Bone marrow (tissue), 2 donors: ENCODE data around the gene GRIK3.

Experiments
- DNase-seq, 2 donors: peaks; one replicate each; lab custom pipeline; 2025; lab: John Stamatoyannopoulos, UW

GRIK3 gene

DNA sequence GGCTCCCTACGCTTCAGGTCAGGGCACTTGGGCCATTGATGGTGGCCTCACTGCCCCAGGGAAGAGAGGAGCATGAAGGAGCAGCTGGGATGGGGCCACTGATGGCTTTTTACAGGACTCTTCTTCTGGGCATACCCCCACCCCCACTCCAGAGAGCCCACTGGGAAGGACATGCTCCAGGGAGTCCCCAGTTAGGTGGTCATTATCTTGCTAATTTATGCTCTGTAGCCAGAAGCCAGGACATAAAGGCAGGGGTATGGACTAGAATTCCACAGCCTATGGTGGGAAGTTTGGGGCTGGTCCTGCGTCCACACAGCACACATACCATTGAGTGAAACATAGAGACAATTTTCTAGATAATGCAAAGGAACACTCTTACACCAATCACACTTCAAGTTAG lies 8.8 kb upstream of the GRIK3 start:
- DNase-seq = no peak

DNA sequence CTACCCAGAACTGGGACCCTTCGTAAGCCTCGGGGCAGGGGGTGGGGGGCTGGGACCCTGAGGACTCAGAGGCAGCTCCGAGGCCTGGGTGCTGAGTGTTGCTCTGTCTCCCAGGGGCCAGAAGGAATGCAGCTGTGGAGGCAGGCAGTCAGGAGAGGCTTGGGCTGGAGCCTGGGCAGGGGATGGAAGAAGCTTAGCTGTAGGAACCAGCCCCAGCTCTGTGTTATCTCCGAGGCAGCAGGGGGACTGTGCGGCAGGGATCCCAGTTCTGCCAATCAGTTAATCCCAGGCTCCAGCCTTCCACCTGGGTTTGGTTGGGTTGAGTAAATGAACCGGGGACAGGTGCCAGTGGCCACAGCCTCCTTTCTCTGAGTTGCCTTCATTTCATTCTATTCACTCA lies 8.2 kb upstream of the GRIK3 start:
- DNase-seq = no peak

DNA sequence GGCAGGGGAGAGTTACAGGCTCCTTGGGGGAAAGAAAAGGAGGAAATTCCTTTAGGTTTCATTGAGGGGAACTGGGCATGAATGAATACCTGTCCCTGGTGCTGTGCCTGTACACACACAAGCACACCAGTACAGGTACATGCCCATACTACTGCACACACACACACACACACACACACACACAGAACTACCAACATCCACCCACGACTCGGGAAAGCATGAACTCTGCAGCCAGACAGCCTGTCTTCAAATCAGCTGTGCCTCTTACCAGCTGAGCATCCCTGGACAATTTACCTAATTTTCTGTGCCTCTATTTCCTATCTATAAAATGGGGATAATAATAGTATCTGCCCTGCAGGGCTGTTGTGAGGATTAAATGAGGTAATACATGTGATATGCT lies 7.2 kb upstream of the GRIK3 start:
- no peak for DNase-seq

- no peak for DNase-seq
Measured at GRCh38 chr1:37040773-37041172, 6.5 kb upstream of the GRIK3 start.

DNA sequence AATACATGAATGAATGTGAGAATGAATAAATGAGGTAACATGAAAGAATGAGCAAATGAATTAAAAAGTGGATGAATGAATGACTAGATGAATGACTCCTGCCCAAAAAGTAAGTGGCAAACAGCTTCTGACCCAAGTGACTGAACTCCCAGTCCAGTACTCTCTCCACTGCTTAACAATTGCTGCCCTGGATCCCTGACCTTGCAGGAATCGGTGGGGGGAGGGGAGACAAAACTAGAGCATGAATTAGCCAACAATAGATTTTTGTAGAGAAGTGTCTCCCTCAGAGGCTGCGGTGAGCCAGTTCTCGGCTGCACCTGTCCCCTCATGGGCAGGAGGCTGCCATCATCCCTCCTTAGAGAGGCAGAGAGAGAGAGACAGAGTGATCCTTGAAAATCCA lies 5.9 kb upstream of the GRIK3 start:
- DNase-seq = no peak

GRCh38 chr1:37038227-37039093 lies 4.1 kb upstream of the GRIK3 start:
- DNase-seq = no peak

DNA sequence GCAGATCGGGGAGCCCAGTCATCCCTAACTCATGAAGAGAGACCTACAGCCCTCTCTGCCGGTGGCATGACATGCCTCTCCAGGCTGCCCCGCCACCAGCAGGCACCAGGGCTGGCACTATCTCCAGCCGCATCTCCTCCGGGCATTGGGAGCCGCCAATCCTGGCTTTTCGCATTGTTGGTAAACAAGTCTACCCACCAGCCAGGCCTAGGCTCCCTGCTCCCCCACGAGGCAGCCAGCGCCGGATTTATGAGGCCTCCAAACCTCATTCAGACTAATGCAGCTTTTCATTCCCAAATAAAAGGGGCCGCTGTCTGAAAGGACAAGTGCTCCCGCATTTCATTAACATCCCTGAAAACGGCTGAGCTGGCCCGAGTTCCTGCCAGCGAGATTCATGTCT lies 3.4 kb upstream of the GRIK3 start:
- no peak for DNase-seq

GRCh38 chr1:37036667-37037053 lies 2.3 kb upstream of the GRIK3 start:
- no peak for DNase-seq

- DNase-seq = no peak
Measured at GRCh38 chr1:37035796-37036666, 1.7 kb upstream of the GRIK3 start.

DNA sequence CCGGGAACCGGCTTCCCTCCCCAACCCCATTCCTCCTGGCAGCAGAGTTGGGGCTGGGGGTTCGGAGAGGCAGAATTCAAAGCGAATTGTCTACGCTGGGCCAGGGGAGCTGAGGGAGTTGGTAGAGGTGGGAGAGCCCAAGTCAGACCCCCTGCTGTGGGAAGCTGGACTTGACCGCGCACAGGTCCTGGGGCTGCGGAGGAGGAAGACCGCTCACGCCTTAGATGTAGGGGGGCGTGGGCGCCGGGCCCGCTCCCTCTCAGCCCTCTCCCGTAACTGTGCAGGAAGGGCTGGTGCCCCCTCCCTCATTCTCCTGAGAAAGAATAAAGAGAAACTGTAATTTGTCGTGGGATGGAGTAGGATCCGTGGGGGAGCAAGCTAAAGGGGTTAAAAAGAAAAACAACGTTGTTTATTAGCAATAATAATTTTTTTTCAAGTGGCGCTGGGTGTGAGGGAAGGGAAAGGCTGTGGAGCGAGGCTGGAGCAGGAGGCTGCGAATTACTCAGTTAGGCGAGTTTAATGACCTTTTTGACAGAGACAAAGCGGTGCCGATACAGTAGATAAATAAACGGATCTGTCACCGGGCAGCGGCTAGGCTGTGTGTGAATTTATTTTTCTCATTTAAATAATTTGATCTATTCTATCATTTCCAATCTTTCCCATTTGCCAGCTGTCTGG lies 838 bp upstream of the GRIK3 start:
- DNase-seq = no peak

GRCh38 chr1:37033355-37034101 lies 787 bp downstream of the GRIK3 start:
- DNase-seq = no peak

- no peak for DNase-seq
Measured at GRCh38 chr1:37032660-37033354, 1.5 kb downstream of the GRIK3 start.

DNA sequence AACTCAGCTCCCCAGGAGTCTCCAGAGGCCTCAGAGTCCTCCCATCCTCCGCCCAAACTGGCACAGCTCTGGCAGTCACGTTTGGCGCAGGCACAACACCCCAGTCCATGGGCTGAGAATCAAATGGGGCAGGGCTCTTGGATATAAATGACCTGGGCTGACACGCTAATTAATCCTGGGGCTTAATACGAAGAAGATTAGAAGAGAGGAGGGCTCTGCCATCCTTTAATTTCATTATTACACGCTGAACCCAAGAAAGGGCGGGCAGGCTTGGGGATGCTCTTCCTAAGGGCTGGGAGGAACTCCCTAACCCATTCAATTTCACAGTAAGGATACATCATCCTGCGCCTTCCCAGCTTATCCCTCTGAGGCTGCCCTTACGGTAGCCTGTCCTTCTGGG lies 2.4 kb downstream of the GRIK3 start:
- no peak for DNase-seq

GRCh38 chr1:37031429-37031828 lies 2.9 kb downstream of the GRIK3 start:
- no peak for DNase-seq

GRCh38 chr1:37028981-37029617 lies 5.2 kb downstream of the GRIK3 start:
- no peak for DNase-seq

DNA sequence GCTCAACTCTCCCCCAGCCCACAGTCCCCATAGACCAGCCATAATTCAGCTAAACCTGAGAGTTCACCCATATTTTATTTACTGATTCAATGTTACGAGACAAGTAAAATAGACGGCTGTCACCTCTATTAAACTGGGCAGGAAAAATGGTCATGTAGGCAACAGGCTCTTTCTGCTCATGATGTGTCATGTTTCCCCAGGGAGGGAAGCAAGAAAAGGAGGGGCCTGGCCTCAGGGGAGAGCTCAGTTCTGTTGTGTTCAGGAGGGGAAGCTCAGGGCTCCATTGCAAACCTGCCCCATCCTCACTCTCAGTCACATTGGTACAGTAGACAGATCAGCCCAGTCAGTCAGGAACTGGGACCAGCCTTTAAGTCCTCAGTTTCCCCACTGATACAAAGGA lies 12.8 kb downstream of the GRIK3 start:
- DNase-seq = no peak

GRCh38 chr1:37020653-37021277 lies 13.6 kb downstream of the GRIK3 start:
- DNase-seq = no peak

DNA sequence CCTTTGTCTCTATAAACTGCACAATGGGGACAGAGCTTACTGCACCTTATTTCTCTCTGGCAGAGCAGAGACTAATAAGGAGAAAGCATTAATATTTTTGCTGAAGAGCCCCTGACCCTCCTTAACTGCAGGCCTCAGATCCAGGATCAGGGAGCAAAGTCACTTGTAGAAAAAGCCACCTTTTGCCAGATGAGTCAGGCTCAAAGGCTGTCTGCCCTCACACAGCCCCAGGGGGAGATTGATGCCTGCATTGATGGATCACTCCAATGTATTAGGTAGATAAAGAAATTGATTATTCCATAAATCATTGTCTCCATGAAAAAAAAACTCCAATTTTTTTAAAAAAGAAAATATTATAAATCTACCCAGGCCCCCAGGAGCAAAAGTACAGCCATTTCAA lies 15.8 kb downstream of the GRIK3 start:
- DNase-seq = no peak

GRCh38 chr1:37017720-37018119 lies 16.6 kb downstream of the GRIK3 start:
- no peak for DNase-seq

GRCh38 chr1:37016121-37016520 lies 18.2 kb downstream of the GRIK3 start:
- DNase-seq = no peak
